Mesenteric fat pad (tissue), 1 donor: ENCODE measurements around the gene KLHDC8A. TPM values are rescaled to one million over a fixed set of nuclear protein-coding genes. Genes with fewer than 3 reads are reported as not detected.

Source experiments
- DNase-seq: peaks from one replicate; pipeline ENCODE4 v3.0.0-alpha.2; 2020; ENCODE audit warnings: low spot score
- total RNA-seq: library from RNA; stranded (reverse); fragmentation: NEBNext Ultra II Directional; extraction: Animal tissue kit (Norgen Biotek cat#: 25700); gene quantifications from one replicate; pipeline ENCODE4 v1.2.1, GENCODE V29; 2021
- donor health status: DM: yes; HTN: yes; CAD: no.

Gene KLHDC8A
- total RNA-seq, 1 donor from 2014 or later, result not detected

DNA sequence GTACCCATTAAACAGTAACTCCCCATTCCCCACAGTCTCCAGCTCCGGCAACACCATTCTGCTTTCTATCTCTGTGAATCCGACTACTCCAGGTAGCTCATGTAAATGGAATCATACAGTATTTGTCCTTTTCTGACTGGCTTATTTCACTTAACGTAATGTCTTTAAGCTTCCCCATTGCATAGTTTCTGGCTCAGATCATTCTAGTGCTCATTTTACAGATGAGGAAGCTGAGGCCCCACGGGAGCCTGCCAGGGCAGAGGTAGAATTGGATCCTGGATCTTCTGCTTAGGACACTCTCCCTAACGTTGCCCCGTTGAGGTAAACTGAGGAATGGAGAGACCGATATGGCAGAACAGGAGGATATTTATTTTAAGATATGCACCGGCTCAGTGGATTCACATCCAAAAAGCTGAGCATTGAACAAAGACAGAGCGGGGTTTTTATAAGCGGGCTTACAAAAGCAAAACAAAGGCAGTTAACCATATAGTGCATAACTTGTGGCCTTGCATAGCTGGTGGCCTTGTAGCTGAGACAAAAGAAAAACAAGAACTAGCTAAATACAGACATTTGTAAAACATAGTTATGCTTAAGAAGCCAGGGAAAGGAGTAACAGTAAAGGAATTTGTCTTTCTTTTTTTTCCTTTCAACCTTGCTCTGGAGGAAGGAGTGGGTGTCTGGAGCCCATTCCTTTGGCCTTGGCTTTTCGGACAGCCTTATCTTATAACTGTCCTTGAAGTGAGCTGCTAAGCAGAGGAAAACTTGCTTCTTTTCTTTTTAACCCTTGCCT is 15.3 kb upstream of the KLHDC8A start:
- DNase-seq, result peak; percentile 20

DNA sequence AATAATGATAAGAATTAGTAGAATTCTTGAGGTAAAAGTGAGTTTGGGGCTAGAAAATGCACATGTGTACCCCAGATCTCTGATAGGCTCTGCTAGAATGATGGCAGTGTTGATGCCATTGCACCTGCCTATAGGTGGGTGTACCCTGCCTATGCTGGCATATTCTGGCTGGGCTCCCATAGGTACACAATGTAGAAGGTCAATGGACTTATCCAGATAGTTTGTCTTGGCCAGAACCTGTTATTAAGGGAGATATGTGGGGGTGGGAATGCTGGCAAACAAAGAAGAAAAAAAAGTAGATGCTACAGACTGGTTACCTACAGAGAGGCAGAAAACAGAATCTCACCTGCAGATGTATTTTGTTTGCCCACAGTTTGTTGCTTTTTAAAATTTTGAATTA is 14.1 kb upstream of the KLHDC8A start:
- DNase-seq, result no peak

DNA sequence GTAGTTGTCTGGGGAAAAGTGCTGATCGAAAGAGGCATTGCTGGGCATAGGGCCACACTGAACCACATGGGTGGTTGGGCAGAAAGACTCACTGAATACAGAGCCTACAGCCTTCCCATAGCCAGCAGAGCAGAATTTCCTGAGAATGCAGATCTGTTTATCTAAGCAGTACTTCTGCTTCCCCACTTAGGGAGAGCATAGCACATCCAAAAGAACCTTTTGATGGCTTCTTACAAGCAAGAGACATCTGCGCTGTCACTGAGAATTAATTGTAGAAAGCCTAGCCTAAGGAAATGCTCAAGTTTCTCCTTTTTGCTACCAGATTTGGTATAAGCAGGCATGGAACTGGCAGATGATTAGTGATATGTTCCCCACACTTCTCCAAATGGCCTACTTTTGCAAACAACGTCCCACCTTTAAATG is 13.0 kb upstream of the KLHDC8A start:
- no peak for DNase-seq

DNA sequence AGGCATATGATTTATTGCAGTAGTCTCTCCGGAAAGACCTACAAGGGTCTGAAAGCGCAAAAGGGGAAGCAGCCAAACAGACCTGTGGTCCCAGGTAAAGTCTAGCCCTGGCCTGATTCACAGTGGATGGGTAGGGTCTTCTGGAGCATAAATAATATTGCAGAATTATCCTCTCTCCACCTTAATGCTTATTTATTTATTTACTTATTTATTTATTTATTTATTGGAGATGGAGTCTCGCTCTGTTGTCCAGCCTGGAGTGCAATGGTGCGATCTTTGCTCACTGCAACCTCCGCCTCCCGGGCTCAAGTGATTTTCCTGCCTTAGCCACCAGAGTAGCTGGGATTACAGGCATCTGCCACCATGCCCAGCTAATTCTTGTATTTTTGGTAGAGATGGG is 11.8 kb upstream of the KLHDC8A start:
- DNase-seq, result no peak

DNA sequence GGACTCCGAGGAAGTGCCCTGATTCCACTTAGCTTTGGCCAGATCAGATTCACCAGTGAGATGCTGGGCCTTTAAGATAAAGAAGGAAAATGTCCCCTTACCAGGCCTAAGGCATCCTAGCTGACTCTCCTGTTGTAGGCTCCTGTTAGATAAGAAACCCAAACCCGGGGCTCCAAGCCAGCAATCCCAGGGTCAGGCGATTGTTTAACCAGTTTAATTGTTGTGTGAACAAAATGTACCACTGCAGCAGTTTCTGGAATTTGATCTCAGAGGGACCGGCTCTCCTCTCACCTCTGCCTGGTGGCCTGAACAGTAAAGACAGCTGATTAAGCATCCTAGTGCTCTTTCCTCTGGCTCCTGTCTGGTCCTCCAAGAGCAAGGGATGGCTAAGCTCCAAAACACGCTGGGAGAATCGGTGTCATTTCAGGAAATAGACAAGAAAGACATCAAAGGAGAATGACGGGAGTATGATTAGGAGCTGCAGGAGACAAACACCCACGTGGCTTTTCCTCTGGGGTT is 9.3 kb upstream of the KLHDC8A start:
- DNase-seq, result peak; percentile 62

DNA sequence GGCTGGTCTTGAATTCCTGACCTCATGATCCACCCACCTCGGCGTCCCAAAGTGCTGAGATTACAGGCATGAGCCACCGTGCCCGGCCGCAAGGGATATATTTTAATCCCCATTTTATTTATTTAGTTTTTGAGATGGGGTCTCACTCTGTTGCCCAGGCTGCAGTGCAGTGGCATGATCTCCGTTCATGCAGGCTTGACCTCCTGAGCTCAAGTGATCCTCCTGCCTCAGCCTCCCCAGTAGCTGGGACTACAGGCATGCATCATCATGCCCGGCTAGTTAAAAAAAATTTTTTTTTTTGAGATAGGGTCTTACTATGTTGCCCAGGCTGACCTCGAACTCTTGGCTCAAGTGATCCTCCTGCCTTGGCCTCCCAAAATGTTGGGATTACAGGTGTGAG is 8.4 kb upstream of the KLHDC8A start:
- DNase-seq, result peak; percentile 65

DNA sequence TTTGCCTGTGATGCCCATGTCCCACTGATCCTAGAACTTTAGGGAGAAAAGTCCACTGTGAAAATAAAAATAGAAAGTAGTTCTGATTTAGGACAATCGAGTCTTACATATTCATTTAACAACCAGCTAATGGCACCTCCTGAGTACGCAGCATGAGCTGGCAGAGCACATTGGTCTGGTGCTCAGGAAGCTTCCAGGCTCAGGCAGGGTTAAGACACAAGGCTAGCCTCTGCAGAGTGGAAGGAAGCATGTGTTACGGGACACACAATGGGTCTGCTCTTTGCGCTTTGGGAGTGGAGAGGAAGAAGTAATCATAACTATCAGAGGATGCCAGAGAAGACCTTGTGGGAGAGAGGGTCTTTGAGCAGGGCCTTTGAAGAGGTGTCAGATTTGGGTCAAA is 4.2 kb upstream of the KLHDC8A start:
- DNase-seq, result no peak

DNA sequence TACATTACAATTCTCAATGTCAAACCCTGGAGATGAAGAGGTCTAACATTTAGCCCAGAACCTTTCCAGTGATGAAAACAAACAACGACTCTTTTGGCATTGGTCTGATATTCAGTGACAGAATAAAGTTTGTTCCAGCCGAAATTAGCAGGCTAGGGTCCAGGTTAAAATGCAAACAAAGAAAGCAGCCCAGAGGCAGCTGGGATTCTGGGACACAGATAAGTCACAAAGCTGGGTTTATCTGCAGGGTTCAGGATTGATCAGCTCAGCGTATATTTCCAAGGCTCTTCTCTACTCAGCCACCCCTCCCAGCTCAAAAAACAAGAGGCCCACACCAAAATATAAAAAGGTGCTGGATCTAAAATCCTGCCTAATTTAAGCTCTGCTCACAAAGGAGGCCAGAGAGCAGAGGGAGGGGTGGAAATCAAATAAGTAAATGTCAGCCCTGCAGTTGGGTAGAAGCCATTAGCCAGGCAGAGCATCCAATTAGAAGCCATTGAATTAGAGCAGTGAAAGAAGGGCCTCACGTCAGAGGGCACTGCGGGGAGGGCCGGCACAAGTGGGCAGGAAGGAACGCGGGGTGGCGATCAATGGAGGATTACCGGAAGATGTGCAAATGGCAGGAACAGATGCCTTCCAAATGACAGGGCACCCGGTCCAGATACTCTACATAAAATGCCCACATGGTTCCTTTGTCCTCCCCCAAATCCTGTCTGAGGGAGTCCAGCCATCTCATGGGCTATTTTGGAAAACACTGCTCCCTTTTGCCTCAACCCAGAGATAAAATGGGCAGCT is 3.2 kb upstream of the KLHDC8A start:
- no peak for DNase-seq

DNA sequence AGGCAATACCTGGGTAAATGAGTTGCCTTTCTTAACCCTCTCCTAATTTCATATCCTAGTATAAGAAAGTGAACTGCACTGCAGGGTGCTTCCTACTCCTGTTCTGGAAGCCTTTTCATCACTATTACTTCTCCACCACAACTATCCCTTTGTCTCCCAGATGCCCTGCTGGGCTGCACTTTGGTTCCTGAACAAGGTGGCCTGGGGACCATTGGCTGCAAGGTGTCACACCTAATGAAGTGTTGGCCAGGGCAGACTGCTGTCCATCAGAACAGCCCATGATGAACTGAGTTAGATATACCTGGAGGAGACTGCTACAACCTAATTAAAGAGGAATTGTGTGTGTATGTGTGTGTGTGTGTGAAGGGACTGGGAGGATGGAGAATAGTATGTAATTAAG is 1.9 kb upstream of the KLHDC8A start:
- no peak for DNase-seq

DNA sequence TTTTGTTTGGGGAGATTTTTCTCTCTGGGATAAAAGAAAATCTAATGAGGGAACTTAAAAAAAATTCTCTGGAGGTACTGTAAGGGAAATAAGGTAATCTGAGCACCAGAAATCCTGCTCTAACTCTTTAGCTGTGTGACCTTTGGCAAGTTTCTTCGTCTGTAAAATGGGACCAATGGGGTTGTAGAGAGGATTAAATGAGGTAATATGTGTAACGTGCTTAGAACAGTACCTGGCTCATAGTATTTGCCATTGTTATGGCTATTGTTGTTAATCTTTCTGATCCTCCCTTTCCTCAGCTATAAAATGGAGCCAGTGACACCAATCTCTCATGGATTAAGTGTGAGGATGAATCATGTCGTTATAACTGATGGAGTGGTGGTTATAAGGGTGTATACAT is 845 bp upstream of the KLHDC8A start:
- DNase-seq, result no peak

DNA sequence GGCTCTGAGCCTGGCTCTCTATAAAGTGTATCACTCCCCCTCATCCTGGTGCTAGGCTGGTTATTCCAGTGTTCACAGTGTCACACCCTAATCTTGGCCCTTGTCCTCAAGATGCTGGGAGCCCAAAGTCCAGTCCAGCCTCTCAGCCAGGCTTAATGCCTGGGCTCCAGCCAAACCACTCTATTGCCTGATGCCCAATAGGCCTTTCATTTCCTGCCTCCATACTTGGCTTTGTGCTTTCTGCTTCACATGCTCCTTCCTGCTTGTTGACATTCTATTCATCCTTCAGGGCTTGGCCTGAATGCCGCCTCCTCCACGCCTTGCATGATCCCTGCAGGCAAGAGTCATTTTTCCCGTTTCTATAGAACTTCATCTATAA is 1.7 kb downstream of the KLHDC8A start:
- DNase-seq, result no peak

DNA sequence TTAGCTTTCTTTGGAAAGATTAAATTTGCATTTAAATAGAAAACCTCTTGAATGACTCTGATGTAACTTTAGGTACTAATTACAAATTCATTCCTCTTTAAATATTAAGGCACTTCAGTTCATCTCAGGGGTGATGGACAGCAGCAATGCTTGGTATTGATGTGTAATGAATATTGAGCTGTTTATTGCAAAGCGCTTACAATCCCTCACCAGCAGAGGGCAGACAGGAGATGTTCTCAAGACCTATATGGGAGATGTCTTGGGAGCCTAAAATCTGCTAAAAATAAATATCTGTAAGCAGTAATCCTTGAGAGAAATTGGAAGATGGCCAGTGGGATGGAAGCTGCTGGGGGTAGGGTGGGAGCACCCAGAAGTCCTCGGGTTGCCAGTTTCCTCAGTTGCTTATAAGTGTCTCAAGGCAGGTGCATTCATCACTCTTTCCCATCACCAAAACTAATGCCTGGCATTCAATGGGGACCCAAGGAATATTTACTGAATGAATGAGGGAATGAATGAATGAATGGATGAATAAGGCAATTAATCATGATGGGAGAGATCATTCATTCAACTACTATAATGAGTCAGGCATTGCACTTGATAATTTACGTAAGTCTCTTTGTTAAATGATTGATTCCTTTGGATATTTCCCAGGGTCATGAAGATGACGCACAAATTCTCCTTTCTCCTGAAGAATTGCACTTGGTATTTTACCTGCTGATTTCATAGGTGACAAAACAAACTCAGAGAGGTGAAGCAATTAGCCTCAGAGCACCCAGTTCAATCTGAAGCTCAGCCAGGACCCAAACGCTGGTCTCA is 2.3 kb downstream of the KLHDC8A start:
- no peak for DNase-seq

DNA sequence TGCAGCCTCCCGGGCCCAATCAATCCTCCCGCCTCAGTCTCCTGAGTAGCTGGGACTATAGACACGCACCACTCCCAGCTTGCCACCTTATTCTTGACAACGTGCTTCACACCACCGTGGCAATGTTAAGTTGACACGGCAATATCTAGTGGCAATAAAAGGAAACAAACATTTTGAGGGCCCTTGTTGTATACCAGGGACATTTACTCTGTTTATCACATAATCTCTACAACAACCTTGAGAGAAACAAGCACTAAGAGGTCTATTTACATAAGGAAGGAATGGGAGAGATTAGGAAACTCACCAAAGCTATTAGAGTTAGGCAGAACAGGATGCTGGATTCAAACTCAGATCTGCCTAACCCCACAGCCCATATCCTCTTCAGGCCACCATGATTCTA is 3.1 kb downstream of the KLHDC8A start:
- DNase-seq, result no peak

DNA sequence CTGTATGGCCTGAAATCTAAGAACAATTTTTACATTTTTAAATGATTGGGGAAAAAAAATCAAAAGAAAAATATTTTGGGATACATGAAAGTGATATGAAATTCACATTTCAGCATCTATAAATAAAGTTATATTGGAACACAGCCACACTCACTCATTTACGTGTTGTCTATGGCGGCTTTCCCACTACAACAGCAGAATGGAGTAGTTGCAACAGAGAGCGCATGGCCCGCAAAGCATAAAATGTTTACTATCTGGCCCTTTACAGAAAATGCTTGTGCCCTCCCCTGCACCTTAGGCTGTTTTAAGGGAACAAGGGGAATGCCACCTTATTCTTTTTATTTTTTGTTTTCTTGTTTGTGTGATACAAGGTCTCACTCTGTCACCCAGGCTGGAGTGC is 3.5 kb downstream of the KLHDC8A start:
- no peak for DNase-seq

DNA sequence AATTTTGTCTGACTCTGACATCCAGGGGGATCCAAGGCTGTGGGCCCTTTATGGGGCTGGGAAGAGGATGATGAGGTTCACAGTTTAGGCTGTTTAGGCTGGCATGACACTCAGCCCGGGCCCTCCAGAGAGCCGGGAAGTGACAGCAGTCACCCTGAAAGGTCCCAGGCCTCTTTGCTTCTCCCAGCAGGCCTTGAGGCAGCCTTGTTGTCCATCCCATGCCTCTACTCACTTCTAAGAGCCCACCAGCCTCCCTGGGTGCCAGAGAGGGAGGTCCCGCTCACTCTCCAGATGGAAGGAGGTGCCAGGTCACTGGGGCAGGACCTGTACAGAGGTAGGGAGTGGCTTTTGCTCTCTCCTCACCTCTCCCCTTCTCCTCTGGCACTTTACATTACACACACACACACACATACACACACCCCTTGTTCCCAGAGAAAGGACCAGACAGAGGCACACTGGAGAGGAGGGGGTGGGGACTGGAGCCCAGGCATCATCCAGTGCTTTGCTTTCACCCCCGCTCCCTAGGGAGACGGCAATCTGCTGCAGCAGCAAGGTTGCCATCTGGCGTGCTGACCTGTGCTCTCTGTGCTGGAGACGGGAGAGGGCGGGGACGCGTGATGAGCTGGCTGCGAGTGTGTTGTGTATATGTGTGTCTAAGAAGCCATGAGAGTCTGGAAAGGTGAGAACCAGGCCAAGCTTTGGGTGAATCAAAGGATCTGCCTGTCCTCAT is 4.6 kb downstream of the KLHDC8A start:
- DNase-seq, result no peak

DNA sequence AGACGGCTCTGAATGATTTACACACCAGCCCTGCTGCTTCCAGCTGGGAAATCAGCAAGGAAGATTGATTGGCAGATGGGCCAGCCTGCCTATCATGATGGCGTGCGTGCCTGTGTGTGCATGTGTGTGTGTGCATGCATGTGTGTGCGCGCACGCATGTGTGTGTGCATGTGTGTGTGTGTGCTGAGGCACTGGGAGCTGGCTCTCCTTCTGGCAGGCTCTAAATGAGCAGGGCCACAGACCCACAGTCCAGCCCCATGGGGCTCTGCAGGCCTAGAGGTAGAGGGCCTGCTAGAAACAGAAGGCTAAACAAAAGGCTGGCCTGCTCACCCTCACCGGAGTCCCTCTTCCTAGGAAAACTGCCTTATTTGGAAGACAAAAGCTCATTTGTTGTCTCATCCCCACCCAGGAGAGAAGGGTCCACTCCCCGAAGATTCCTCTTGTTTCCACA is 6.0 kb downstream of the KLHDC8A start:
- DNase-seq, result no peak

DNA sequence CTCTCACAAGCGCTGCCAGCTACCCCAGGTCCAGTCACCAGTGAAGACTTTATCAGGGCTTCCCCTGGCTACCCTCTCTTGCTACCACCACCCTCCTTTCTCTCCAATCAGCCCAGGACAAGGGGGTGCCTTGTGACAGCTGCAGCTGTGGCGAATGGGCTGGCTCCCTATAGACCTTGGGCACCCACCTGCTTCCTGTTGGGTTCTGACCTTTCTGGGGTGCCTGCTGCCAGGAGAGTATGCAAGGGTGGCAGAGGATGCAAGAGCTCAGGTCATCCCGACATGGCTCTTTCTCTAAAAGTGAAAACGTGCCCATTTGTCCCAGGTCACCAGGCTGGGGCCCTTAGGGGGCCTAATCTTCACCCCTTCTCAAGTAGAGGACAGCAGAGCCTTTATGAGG is 6.6 kb downstream of the KLHDC8A start:
- DNase-seq, result no peak

DNA sequence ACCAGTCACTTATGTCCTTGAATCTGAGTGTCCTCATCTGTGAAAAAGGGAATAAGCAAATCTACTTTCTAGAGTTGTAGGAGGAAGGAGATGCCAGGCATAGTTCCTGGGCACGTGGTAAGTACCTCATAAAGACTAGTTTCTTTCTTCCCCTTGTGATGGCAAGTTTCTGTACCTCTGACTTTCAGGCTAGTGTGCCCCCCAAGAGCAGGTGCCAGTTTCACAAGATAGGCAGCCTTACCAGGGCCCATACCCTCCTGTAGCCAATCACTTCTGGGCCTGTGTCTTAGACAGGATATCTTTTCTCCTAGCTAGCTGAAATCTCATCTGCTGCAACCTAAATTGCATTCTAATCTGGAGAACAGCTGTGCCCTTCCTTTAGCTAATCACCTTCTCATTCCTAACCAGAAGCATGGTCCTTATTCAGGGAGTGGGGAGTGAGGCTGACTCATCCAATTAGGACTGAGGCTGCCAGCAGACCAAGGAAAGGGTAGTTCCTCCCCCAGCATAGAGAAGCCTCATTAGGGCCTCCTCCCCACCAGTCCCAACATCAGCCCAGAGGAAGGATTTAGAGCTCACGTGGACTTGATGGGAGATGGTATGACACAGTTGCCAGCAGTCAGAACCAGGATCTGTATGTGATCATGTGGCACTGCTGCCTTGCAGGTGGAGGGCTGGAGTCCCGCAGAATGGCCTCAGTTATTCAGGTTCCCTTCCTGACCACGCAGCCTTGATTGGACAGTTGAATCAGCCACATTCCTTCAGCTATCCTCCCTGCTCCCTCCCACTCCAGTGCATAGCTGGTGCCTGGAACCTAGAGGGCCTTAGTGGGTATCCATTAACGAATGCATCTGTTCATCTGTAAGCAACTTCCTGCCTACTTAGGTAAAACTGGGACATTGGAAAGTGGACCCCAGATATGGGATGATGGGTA is 7.9 kb downstream of the KLHDC8A start:
- DNase-seq, result no peak

DNA sequence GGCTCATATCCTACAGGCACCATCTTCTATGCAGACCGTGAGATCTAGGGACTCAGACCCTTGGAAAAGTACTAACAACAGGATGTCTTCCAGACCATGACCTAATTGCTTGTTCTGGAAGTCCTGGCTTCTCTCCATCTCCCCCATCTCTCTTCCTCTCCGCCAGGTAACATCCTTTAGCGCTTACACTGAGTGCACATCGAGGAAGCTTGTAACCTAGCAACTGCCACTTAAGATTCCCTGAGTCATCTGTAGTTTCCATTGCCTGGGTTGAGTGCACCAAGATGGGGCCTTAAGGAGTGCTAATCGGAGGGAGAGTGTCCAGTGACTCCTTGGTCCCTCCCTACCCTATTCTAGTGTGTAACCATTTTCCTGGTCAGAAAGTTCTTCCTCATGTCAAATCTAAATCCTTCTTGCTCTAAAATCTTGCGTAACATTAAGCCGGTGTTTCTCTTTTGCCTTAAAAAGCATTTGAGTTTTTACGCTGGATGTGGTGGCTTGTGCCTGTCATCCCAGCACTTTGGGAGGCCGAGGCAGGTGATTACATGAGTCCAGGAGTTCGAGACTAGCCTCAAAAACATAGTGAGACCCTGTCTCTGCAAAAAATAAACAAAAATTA is 9.7 kb downstream of the KLHDC8A start:
- DNase-seq, result no peak
